Activated B cell treated with CpG ODN at 0.5 μM for 24 hours (primary cell): Measurements from ENCODE around the gene CUEDC1. TPM values are rescaled to one million over a fixed set of nuclear protein-coding genes. Genes with fewer than 3 reads are reported as not detected.

Experiments used
- ATAC-seq: fragments of 200-7000 bp; cut with Tn5 transposase; one replicate; pipeline ENCODE4 v1.10.0; 2021; ENCODE audit warnings: low read depth, mild to moderate bottlenecking, moderate library complexity
- CTCF ChIA-PET: fragments of 350-600 bp; sonication (Branson Sonifier 250); formaldehyde crosslinking; loops from one replicate; lab custom pipeline; 2021; ENCODE audit warnings: antibody characterized with exemption; lab: Charles Lee
- POLR2A ChIA-PET: fragments of 350-600 bp; sonication (Branson Sonifier 250); formaldehyde crosslinking; loops from one replicate; lab custom pipeline; 2021; ENCODE audit warnings: antibody characterized with exemption; lab: Charles Lee
- DNase-seq: peaks from one replicate; pipeline ENCODE4 v3.0.0; 2022
- H3K27ac Mint-ChIP-seq: one replicate; pipeline ENCODE4 v1.8.0; 2020; ENCODE audit warnings: mixed read lengths
- H3K27me3 Mint-ChIP-seq: one replicate; pipeline ENCODE4 v1.8.0; 2021; ENCODE audit warnings: mixed read lengths
- H3K36me3 Mint-ChIP-seq: one replicate; pipeline ENCODE4 v1.8.0; 2021; ENCODE audit warnings: low read depth, mixed read lengths
- H3K4me1 Mint-ChIP-seq: one replicate; pipeline ENCODE4 v1.8.0; 2021; ENCODE audit warnings: mixed read lengths
- H3K4me3 Mint-ChIP-seq: one replicate; pipeline ENCODE4 v1.8.0; 2020; ENCODE audit warnings: mild to moderate bottlenecking, mixed read lengths
- H3K9me3 Mint-ChIP-seq: one replicate; pipeline ENCODE4 v1.8.0; 2020; ENCODE audit warnings: mixed read lengths
- intact Hi-C: fragments of 100-400 bp; cut with micrococcal nuclease; formaldehyde crosslinking; loops from one replicate; pipeline ENCODE4 v1.15.1; 2024
- total RNA-seq: library from RNA; stranded (reverse); gene quantifications from 2 replicates; pipeline ENCODE4 v1.2.3, GENCODE V29; 2022
- TF ChIP-seq, protein P1 (sequence below): fragments of 200-600 bp; IDR thresholded peaks from one replicate; pipeline ENCODE4 v1.8.0; 2022; ENCODE audit warnings: antibody characterized with exemption, mild to moderate bottlenecking

The CUEDC1 gene
- total RNA-seq, 1 donor from 2014 or later = not detected

DNA sequence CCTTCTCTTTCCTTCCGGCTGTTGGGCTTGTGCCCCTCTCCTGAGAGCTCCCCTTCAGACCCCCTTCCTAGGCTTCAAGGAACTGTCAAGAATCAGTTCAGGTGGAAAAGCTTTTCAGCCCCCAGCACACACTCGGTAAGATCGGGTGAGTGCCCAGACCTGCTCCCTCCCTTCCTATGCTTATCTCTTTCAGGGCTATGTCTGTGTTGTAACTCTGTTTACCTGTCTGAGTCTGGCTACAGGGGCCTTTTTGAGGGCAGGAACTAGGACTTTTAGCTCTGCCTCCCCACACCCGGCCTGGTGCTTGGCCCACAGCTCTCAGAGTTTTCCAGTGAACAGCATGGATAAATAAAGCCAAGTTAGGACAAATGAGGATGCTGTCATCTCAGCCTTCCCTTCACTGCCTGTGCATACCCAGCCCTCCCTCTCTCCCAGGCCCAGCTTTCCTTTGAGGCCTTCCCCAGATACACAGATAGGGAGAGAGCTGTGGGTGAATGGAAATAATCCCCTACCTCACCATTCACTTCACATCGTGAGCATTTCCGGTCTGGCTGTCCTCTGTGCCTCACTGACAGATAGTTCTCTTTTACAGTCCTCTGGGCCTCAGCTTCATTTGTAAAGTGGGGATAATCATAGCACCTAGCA is 99.7 kb downstream of the CUEDC1 start:
- ChIA-PET CTCF (interaction anchor here (1.2 to 12.2 kb wide), 2 partner anchors 22 to 143 kb away, joined by 5 to 242 read pairs; no protein-coding TSS in a partner anchor), POLR2A (interaction anchor here (0.6 to 1.5 kb wide), 4 partner anchors 8 to 152 kb away, joined by 3 to 4 read pairs (median 3); partner anchors contain the start of genes SRSF1 and VEZF1)
- intact Hi-C loops = loop anchor here (10.0 kb wide), 1 partner anchor 1021 kb away; the partner anchor contains the start of genes C17orf67 and DGKE
- ATAC-seq (no peak), DNase-seq (no peak)
- H3K4me3 Mint-ChIP-seq = no peak overlapping the region
- H3K4me1 Mint-ChIP-seq = peaks cover 11% of the 10 kb centered on the region
- H3K27me3 Mint-ChIP-seq = peaks cover 15% of the 10 kb centered on the region
- H3K9me3 Mint-ChIP-seq = no peaks in the 10 kb centered on the region
- H3K36me3 Mint-ChIP-seq = no peaks in the 10 kb centered on the region
- H3K27ac Mint-ChIP-seq = no peak overlapping the region
- TF ChIP-seq, protein P1, sequence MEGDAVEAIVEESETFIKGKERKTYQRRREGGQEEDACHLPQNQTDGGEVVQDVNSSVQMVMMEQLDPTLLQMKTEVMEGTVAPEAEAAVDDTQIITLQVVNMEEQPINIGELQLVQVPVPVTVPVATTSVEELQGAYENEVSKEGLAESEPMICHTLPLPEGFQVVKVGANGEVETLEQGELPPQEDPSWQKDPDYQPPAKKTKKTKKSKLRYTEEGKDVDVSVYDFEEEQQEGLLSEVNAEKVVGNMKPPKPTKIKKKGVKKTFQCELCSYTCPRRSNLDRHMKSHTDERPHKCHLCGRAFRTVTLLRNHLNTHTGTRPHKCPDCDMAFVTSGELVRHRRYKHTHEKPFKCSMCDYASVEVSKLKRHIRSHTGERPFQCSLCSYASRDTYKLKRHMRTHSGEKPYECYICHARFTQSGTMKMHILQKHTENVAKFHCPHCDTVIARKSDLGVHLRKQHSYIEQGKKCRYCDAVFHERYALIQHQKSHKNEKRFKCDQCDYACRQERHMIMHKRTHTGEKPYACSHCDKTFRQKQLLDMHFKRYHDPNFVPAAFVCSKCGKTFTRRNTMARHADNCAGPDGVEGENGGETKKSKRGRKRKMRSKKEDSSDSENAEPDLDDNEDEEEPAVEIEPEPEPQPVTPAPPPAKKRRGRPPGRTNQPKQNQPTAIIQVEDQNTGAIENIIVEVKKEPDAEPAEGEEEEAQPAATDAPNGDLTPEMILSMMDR = no peak

DNA sequence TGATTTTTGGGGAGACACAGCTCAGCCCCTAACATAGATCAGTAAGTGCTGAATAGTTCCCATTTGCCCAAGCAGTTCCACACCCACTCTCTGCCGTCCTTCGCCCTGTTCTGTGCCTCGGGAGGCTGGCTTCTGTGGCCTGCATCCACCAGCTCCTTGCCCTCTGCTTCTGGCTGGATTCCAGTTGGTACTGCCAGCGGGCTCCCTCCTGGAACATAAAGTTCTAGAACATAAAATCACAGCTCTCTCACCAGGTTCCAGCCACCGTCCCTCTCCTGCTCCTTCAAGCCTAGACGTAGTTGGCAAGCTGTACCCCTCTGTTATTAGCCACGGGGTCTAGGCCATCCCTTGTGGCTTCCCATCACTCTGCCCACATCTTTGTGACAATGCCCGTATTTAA is 101.5 kb downstream of the CUEDC1 start:
- H3K27ac Mint-ChIP-seq = no peak overlapping the region

DNA sequence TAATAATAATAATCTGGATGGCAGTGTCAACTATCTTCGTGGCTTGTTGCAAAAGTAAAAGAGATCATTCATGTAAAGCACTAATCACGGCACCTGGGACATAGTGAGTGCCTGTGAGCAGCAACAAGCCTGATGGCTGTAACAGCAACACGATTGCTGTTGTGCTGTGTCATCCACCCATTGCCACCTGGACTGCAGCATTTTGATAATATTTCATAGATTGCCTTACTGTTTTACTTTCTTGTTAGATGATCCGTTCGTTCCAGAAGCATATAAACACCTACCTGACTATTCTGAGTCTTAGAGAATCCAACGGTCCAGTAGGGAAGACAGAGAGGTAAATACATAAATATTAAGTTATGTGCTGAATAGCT is 102.3 kb downstream of the CUEDC1 start:
- intact Hi-C loops = loop anchor here (5.0 to 10.0 kb wide), 2 partner anchors 1018 to 1764 kb away; partner anchors contain the start of genes C17orf67, CLTC and DGKE
- DNase-seq (no peak), ATAC-seq (no peak)
- H3K27me3 Mint-ChIP-seq = peaks cover 2% of the 10 kb centered on the region
- TF ChIP-seq, protein P1 = no peak
- ChIA-PET POLR2A (no interaction called here), CTCF (interaction anchor here (12.2 kb wide), 1 partner anchor 146 kb away, joined by 242 read pairs; no protein-coding TSS in a partner anchor)
- H3K27ac Mint-ChIP-seq = no peak overlapping the region
- peaks cover 37% of the 10 kb centered on the region for H3K4me1 Mint-ChIP-seq
- H3K36me3 Mint-ChIP-seq = peaks cover 17% of the 10 kb centered on the region
- no peaks in the 10 kb centered on the region for H3K9me3 Mint-ChIP-seq
- H3K4me3 Mint-ChIP-seq = no peak overlapping the region

More for the DNA sequence above, 101.5 kb downstream of the CUEDC1 start:
- Mint-ChIP-seq H3K36me3 (peaks cover 12% of the 10 kb centered on the region), H3K4me3 (no peak overlapping the region), H3K9me3 (no peaks in the 10 kb centered on the region), H3K27me3 (peaks cover 5% of the 10 kb centered on the region), H3K4me1 (peaks cover 29% of the 10 kb centered on the region)
- ATAC-seq (no peak), DNase-seq (no peak)
- CTCF ChIA-PET = interaction anchor here (12.2 kb wide), 1 partner anchor 145 kb away, joined by 242 read pairs; no protein-coding TSS in a partner anchor
- TF ChIP-seq, protein P1 = no peak
- intact Hi-C loops = loop anchor here (5.0 to 10.0 kb wide), 2 partner anchors 1019 to 1764 kb away; partner anchors contain the start of genes C17orf67, CLTC and DGKE
- POLR2A ChIA-PET = no interaction called here

DNA sequence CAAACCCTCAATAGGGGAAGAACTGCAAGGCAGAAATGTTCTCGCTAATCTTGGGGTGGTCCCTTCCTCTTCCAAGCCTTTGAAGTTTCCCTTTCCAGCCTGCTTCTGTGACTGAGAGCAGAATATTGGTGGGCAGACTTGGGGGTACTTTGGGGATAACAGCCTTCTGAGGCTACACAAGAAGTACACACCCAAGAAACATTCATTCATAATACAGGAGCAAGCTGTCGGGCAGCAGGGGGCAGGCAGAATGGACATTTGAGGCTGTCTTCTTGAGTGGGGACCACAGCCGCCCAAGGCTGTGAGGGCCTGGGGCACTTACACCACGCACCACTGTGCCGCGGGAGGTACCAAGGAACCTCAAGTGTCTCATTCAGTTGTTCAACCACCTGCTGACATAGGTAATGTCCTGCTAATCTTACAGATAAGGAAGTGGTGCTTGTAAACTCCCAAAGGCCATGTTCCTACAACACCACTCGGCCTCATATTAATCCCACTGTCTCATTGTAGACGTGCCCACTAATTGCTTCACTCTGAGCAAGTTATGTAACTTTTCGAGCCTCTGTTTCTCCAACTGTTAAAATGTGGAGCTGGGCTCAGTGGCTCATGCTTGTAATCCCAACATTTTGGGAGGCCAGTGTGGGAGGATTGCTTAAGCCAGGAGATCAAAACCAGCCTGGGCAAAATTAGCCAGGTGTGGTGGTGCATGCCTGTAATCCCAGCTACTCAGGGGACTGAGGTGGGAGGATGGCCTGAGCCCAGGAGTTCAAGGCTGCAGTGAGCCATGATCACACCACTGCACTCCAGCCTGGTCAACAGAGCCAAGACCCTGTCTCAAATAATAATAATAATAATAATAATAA is 102.9 kb downstream of the CUEDC1 start:
- Mint-ChIP-seq H3K9me3 (no peaks in the 10 kb centered on the region), H3K27me3 (peaks cover 2% of the 10 kb centered on the region), H3K36me3 (peaks cover 19% of the 10 kb centered on the region), H3K4me1 (peaks cover 38% of the 10 kb centered on the region), H3K27ac (peak overlapping the region; percentile 50), H3K4me3 (peak overlapping the region; percentile 75)
- no peak for ATAC-seq
- TF ChIP-seq, protein P1 = no peak
- DNase-seq = no peak
- intact Hi-C loops = loop anchor here (5.0 to 10.0 kb wide), 2 partner anchors 1018 to 1765 kb away; partner anchors contain the start of genes C17orf67, CLTC and DGKE
- CTCF ChIA-PET = interaction anchor here (12.2 kb wide), 1 partner anchor 146 kb away, joined by 242 read pairs; no protein-coding TSS in a partner anchor
- POLR2A ChIA-PET = interaction anchor here (4.1 kb wide), 1 partner anchor 155 kb away, joined by 49 read pairs; the partner anchor contains the start of gene SRSF1
